GM18519 (cell line): ENCODE results near the gene TAF7.
"Not testable (repeated sequence)": the region's sequence is repeated elsewhere in the genome, so short reads cannot be mapped to it uniquely, and the experiment has no call there.

Source experiments
- ATAC-seq: cut with Tn5 transposase; IDR thresholded peaks from one replicate; pipeline ENCODE4 v1.9.1; 2021; ENCODE audit warnings: mild to moderate bottlenecking, moderate library complexity; ENCODE audit not compliant: unreplicated experiment, low FRiP score

Gene TAF7, protein sequence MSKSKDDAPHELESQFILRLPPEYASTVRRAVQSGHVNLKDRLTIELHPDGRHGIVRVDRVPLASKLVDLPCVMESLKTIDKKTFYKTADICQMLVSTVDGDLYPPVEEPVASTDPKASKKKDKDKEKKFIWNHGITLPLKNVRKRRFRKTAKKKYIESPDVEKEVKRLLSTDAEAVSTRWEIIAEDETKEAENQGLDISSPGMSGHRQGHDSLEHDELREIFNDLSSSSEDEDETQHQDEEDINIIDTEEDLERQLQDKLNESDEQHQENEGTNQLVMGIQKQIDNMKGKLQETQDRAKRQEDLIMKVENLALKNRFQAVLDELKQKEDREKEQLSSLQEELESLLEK

DNA sequence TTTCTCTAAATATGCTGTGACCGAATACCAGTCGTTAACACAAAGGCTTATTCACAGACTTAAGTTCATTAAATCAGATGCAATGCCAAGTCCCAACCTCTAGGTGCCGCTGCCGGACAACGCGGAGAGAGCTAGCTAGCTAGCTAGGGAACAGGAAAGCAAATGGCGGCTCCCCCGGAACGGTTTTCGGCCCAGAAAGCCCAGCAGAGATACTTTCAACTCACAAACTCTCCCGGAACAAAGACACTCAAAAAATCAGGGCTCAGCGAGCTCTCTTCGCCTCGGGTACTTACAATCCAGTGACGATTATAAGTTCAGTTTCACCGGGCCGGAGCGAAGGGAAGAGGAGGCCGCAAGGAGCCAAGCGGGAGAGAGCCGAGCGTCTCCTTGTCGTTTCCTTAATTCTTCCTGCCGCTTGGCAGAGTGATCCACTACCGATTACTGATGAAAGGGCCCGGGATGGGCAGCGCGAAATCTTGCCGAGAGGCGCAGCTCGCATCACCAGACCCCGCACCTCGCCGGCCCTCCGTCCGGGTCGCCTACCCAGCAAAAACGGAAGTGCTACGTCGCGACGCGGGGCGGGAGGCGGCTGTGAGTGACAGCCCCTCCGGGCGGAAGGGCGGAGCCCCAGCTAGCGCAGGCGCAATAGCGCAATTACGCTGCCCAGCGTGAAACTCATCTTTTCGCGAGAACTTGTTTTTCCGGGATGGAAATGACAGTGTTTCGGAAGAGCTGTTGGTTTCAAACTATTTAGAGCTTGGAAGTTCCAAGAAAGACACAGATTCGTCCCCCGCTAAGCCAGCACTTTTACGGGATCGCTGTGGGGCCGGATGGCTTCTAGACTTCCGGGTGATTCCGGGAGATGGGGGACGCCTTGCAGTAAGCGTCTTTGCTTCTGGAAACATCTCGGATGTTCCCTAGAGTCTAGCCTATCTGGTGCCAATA lies at the start of gene TAF7:
Gene TAF7, minus strand, starts transcription at position 560 of the 945 bp plus-strand sequence. CDS start 740 bp downstream, outside the sequence.
- ATAC-seq, result peak; percentile 85

DNA sequence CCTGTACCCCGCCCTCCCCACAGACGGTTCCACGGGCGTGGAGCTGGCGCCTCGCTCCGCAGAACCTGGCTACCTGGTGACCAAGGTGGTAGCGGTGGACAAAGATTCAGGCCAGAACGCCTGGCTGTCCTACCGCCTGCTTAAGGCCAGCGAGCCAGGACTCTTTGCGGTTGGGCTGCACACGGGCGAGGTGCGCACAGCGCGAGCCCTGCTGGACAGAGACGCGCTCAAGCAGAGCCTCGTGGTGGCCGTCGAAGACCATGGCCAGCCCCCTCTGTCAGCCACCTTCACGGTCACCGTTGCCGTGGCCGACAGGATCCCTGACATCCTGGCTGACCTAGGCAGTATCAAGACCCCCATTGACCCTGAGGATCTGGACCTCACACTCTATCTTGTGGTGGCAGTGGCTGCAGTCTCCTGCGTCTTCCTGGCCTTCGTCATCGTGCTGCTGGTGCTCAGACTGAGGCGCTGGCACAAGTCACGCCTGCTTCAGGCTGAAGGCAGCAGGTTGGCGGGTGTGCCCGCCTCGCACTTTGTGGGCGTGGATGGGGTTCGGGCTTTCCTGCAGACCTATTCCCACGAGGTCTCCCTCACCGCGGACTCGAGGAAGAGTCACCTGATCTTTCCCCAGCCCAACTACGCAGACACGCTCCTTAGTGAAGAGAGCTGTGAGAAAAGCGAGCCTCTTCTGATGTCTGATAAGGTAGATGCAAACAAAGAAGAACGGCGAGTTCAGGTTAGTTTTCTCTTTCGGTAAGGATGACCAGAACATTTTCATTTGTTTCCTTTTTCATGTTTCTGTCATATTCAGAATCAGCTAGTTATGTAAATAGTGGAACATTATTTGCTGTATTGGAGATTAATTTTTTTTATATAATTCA lies 45.7 kb upstream of the TAF7 start:
- ATAC-seq, result no peak

DNA sequence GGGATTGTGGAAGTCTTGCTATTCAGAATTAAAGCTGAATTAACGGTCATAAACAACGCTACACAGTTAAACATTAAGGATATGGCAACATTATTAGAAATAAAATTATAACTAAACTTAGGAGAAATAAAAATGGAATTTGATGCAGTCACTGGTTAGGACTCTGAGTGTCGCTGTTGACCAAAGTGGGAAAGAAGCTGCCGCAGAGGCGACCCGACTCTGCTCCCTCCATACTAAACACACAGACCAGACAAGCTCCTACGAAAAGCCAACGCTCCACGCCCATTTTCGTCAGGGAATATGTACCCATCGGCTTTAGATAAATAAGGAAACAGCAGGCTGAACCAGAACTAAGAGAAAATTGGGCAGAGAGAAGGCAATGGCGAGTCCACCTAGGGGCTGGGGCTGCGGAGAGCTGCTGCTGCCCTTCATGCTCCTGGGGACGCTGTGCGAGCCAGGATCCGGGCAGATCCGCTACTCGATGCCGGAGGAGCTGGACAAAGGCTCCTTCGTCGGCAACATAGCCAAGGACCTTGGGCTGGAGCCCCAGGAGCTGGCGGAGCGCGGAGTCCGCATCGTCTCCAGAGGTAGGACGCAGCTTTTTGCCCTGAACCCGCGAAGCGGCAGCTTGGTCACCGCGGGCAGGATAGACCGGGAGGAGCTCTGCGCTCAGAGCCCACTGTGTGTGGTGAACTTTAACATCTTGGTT lies 43.5 kb upstream of the TAF7 start, which contains the start of gene PCDHGA5:
Gene PCDHGA5, plus strand, starts transcription at position 211 of the 709 bp plus-strand sequence. Its CDS starts 169 bp downstream, at position 380.
- no peak for ATAC-seq

DNA sequence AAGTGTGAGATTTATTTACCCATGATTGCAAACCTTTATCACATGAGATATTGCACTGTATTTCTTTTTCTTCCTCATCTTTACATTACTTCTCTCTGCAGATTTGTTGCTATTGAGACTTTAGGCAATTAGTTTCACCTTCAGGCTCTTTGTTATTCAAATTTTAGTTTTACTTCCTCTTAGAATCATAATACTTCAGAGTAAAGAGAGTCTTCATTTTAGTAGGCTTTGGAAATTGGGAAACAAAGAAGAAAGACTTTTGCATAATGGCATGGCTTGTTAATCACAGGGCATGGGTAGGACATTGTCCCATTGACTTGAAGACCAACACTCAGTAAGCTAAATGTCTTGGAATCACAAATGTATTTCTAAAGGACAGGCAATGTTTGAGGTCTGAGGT lies 42.1 kb upstream of the TAF7 start:
- no peak for ATAC-seq

DNA sequence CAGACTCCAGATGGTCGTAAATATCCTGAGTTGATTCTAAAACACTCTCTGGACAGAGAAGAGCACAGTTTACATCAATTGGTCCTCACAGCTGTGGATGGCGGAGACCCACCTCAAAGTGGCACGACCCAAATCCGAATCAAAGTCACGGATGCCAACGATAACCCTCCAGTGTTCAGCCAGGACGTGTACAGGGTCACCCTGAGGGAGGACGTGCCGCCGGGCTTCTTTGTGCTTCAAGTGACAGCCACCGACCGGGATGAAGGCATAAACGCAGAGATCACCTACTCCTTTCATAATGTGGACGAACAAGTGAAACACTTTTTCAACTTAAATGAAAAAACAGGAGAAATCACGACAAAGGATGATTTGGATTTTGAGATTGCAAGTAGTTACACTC lies 40.1 kb upstream of the TAF7 start:
- no peak for ATAC-seq

DNA sequence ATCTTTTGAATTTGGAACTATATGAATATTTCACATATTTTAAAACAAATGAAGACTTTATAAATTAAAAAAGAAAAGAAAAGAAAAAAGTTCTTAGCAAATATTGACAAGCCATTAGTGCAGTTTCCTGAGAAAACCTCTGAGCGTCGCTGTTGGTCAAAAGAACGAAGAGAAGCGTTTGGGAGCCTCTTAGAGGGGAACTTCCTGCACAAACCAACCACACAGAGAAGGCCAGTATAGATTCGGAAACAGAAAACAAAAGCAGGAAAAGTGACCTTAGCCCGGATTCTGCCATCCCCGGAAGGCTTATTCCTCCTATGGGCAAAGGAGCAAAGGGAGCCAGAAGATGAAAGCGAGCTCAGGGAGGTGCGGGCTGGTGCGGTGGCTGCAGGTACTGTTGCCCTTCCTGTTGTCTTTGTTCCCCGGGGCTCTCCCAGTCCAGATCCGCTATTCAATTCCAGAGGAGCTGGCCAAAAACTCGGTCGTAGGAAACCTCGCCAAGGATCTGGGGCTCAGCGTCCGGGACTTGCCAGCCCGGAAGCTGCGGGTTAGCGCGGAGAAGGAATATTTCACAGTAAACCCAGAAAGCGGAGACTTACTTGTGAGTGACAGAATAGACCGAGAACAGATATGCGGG lies 39.3 kb upstream of the TAF7 start, which contains the start of gene PCDHGB2:
Gene PCDHGB2, plus strand, starts transcription at position 205 of the 637 bp plus-strand sequence. Its CDS starts 142 bp downstream, at position 347.
- ATAC-seq, result no peak

DNA sequence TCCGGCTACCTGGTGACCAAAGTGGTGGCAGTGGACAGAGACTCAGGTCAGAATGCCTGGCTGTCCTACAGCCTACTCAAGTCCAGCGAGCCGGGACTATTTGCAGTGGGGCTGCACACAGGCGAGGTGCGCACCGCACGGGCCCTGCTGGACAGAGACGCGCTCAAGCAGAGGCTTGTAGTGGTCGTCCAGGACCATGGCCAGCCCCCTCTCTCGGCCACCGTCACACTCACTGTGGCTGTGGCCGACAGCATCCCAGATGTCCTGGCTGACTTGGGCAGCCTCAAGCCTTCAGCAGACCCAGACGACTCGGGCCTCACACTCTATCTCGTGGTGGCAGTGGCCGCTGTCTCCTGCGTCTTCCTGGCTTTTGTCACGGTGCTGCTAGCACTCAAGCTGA lies 36.4 kb upstream of the TAF7 start:
- no peak for ATAC-seq

DNA sequence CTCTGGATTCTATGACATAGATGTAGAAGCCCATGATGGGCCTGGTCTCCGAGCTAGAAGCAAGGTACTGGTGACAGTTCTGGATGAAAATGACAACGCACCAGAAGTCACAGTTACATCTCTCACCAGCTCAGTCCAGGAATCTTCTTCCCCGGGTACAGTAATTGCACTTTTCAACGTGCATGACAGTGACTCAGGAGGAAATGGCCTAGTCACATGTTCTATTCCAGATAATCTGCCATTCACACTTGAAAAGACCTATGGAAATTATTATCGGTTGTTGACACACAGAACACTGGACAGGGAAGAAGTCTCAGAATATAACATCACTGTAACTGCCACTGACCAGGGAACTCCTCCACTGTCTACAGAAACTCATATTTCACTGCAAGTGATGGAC lies 35.5 kb upstream of the TAF7 start:
- no peak for ATAC-seq

DNA sequence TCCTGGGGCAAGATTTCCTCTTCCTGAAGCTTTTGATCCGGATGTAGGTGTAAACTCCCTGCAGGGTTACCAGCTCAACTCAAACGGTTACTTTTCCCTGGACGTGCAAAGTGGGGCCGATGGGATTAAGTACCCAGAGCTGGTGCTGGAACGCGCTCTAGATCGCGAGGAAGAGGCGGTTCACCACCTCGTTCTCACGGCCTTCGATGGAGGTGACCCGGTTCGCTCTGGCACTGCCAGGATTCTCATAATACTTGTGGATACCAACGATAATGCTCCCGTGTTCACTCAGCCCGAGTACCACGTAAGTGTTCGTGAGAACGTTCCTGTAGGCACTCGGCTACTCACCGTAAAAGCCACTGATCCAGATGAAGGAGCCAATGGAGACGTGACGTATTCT lies 35.1 kb upstream of the TAF7 start:
- no peak for ATAC-seq

DNA sequence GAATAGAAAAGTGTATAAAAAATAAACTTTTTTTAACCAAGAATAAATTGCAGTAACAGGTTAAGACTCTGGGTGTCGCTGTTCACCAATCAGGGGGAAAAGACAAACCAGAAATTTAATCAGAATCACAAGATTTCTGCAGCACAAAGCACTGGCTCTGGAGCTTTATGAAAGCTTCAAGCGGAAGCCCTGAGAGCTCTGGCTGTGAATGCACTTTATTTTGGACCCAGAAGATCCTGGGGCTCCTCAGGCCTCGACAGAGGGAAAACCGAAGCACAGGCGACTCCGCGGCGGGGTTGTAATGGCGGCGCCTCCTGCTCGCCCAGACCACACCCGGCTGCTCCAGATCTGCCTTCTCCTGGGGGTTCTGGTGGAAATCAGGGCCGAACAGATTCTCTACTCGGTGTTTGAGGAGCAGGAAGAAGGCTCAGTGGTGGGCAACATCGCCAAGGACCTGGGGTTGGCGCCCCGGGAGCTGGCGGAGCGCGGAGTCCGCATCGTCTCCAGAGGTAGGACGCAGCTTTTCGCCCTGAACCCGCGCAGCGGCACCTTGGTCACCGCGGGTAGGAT lies 34.4 kb upstream of the TAF7 start, which contains the start of gene PCDHGA4:
Gene PCDHGA4, plus strand, starts transcription at position 122 of the 570 bp plus-strand sequence. Its CDS starts 87 bp downstream, at position 209.
- ATAC-seq, result no peak

DNA sequence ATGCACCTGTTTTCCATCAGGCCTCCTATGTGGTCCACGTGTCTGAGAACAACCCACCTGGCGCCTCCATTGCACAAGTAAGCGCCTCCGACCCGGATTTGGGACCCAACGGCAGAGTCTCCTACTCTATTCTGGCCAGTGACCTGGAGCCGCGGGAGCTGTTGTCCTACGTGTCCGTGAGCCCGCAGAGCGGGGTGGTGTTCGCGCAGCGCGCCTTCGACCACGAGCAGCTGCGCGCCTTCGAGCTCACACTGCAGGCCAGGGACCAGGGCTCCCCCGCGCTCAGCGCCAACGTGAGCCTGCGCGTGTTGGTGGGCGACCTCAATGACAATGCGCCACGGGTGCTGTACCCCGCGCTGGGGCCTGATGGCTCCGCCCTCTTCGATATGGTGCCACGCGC lies 31.0 kb upstream of the TAF7 start:
- no peak for ATAC-seq

DNA sequence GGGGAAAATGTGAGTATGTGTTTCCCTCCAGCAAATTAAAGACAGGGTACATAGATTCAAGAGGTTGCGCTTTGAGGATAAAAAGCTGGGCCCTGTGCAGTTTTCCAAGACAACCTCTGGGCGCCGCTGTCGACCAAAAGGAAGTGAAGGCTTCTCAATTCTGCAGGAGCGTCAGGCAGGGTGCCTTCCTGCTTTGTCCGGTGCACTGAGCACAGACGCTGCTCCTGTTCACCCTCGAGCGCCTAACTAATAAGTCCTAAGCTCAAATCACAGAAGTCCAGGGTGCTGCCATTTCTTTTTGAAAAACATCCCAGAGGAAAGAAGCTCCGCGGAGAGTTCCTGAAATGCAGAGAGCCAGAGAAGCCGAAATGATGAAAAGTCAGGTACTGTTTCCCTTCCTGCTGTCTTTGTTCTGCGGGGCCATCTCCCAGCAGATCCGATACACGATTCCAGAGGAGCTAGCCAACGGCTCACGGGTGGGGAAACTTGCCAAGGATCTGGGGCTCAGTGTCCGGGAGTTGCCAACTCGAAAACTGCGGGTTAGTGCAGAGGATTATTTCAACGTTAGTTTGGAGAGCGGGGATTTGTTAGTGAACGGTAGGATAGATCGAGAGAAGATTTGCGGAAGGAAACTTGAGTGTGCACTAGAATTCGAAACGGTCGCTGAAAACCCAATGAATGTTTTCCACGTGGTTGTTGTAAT lies 29.5 kb upstream of the TAF7 start, which contains the start of gene PCDHGB1:
Gene PCDHGB1, plus strand, starts transcription at position 183 of the 703 bp plus-strand sequence. Its CDS starts 162 bp downstream, at position 345.
- ATAC-seq, result peak; percentile 97

DNA sequence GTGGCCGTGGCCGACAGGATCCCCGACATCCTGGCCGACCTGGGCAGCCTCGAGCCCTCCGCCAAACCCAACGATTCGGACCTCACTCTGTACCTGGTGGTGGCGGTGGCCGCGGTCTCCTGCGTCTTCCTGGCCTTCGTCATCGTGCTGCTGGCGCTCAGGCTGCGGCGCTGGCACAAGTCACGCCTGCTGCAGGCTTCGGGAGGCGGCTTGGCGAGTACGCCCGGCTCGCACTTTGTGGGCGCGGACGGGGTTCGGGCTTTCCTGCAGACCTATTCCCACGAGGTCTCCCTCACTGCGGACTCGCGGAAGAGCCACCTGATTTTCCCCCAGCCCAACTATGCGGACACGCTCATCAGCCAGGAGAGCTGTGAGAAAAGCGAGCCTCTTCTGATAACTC lies 25.4 kb upstream of the TAF7 start:
- not testable (repeated sequence) for ATAC-seq

DNA sequence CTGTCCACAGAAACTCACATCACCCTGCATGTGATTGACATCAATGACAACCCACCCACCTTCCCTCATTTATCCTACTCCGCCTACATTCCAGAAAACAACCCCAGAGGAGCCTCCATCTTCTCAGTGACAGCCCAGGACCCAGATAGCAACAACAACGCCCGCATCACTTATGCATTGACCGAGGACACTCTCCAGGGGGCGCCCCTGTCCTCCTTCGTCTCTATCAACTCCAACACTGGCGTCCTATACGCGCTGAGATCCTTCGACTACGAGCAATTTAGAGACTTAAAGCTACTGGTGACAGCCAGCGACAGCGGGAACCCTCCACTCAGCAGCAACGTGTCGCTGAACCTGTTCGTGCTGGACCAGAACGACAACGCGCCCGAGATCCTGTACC lies 24.7 kb upstream of the TAF7 start:
- no peak for ATAC-seq

DNA sequence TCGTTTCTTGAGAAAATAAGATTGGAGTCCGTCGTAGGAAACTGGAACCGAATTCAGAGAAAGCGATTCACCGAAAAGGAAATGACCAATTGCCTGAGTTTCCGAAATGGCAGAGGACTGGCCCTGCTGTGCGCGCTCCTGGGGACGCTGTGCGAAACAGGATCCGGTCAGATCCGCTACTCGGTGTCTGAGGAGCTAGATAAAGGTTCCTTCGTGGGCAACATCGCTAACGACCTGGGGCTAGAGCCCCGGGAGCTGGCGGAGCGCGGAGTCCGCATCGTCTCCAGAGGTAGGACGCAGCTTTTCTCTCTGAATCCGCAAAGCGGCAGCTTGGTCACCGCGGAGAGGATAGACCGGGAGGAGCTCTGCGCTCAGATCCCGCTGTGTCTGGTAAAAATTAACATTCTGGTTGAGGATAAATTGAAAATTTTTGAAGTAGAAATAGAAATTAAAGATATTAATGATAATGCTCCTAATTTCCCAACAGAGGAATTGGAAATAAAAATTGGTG lies 23.4 kb upstream of the TAF7 start:
- ATAC-seq, result no peak

DNA sequence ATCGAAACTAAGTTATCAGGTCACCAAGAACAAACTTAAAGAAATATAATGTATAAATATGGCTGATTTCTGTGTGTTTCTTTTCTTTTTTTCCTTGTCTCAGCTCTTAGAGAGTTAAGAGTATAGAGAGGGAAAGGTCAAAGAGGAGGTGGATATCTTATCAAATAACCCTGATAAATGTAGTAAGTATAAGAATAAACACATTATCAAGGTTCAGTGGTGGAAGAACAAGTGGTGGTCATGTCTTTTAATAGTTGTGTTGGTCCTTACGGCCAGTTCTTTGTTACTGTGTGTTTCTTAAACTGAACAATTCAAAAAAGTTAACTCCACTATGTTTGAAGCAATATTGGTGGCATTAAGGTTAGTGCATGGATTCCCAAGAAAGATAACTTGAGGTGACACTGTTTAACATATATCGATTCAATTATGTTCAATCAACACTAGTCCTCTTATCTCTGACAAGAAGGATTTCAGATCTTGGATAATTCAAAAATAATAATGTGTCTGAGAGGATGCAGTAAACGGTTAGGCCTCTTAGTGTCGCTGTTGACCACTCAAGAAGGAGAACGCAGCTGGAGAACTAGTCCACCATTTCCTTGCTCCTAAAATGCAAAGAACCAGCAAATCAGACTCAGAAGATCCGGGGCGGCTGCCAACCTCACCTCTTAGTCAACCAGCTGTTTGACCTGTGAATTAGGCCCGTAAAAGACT lies 22.8 kb upstream of the TAF7 start, which contains the start of gene PCDHGA3:
Gene PCDHGA3, plus strand, starts transcription at position 588 of the 711 bp plus-strand sequence. CDS start 205 bp downstream, outside the sequence.
- no peak for ATAC-seq

DNA sequence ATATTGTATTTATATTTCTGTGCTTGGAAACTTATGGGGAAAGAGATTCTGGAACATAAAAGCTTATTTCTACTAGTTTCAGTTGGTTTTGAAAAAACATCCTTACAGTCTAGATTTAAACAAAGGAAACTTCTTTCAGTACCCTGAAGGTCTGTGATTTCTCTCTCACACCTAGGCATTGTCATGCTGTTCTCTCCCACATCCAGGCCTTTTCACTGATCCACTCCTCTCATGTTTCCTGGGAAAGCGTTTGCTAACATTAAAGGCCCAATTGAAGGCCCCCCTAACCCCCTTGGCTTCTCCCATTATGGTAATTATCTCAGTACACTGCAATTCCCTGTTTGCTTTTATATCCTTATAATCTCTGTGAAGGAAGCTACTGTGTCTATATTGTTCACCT lies 22.2 kb upstream of the TAF7 start:
- no peak for ATAC-seq
